Thyroid gland (tissue), 4 donors: ENCODE data around the gene GEMIN5. TPM values are rescaled to one million over a fixed set of nuclear protein-coding genes. Genes with fewer than 3 reads are reported as not detected.
"Not testable (repeated sequence)": the region's sequence is repeated elsewhere in the genome, so short reads cannot be mapped to it uniquely, and the experiment has no call there.

Experiments
- DNase-seq, 2 donors: peaks; one replicate each; pipeline ENCODE4 v3.0.0-alpha.2; 2019
- H3K27ac ChIP-seq, 3 donors: fragments of 200-600 bp; sonication (generic); 1 replicate in 2 of 3; 2 replicates in 1 of 3; pipeline ENCODE4 v1.5.1; 2016 to 2019; ENCODE audit warnings: mild to moderate bottlenecking in 1 of 3, moderate library complexity in 1 of 3
- H3K27me3 ChIP-seq: fragments of 200-600 bp; sonication (generic); one replicate; pipeline ENCODE4 v1.5.1; 2019
- H3K36me3 ChIP-seq, 2 donors: fragments of 200-600 bp; sonication (generic); one replicate each; pipeline ENCODE4 v1.5.1; 2016 to 2019
- H3K4me1 ChIP-seq, 2 donors: fragments of 200-600 bp; sonication (generic); one replicate each; pipeline ENCODE4 v1.5.1; 2017 to 2019
- H3K4me3 ChIP-seq, 3 donors: fragments of 200-600 bp; sonication (generic); replicated peaks in 1 of 3; 1 replicate in 2 of 3; 2 replicates in 1 of 3; pipeline ENCODE4 v1.5.1; 2016; ENCODE audit warnings: mild to moderate bottlenecking in 1 of 3
- H3K9me3 ChIP-seq: fragments of 200-600 bp; sonication (generic); one replicate; pipeline ENCODE4 v1.5.1; 2017
- POLR2A ChIP-seq, 2 donors: fragments of 450-650 bp; IDR thresholded peaks; one replicate each; pipeline ENCODE4 v1.6.1; 2017; ENCODE audit warnings: antibody characterized with exemption in 2 of 2, mild to moderate bottlenecking in 2 of 2, moderate library complexity in 1 of 2
- WGBS, 2 donors: methylation state at CpG; one replicate each; pipeline ENCODE4 v1.1.5; 2017; 5-methylcytosine and 5-hydroxymethylcytosine counted together
- intact Hi-C: fragments of 100-400 bp; cut with DNase I; formaldehyde crosslinking; loops from one replicate; pipeline ENCODE4 v1.15.1; 2023
- total RNA-seq, 4 donors: library from RNA; depleted of rRNA; stranded (reverse); fragments of >200 nt; gene quantifications; one replicate each; pipeline ENCODE4 v1.2.3, GENCODE V29; 2016
- TF ChIP-seq, protein P1 (sequence below), 6 experiments: fragments of 200-600 bp in 3 of 6; fragments of 450-650 bp in 3 of 6; sonication (generic) in 3 of 6; IDR thresholded peaks; one replicate each; pipeline ENCODE4 v1.5.1; 2016 to 2019; ENCODE audit warnings: antibody characterized with exemption in 6 of 6, mild to moderate bottlenecking in 2 of 6, inconsistent platforms in 1 of 6, moderate library complexity in 1 of 6

Gene GEMIN5
- total RNA-seq, 4 donors from 2014 or later, result 13.6 to 20.1 (median 15.3) TPM

DNA sequence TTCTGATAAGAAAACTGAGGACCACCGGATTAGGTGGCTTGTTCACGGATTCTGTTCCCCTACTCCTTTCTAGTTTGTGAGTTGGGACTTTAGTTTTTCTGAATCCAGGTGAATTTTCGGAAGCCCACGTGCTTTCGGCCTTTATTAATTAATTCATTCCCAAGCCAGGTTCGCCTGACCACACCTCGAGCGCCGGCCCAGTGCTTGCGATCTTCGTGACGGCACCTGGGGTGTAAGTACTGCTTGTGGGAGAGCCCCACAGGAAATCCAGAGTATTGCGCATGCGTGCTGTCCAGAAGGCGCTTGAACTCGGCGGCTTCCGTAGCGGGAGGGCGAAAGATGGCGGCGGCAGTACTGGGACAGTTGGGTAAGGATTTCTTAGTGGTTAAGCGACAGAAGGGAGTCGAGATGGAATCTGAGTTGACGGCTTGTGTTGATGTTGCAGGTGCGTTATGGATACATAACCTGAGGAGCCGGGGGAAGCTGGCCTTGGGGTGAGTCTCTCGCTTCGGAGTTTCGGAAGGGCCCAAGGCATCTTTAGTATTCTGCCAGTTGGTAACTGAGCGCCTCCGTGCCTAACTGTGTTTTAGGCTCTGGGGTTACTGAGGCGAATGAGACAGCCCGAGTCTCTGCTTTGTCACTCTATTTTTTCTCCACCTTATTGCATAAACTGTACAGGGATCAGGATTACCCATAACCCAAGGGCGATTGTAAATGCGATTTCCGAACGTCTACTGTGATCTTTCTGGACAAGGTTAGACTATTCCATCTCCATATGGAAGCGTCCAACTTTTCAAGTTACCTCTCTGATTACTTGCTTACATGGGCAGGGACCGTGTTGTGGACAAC, 3.0 kb upstream of the GEMIN5 start, which contains the start of gene MRPL22:
Gene MRPL22 (plus strand): TSS at position 302 of the 849 bp plus-strand sequence. CDS start 38 bp downstream, at position 340.
- intact Hi-C loops, result no loop called here
- Histone ChIP-seq H3K4me3 (peak within 1 kb of the TSS; percentile 22 to 54 (median 50)), H3K36me3 (no peaks in the 10 kb centered on the region), H3K27me3 (no peaks in the 10 kb centered on the region), H3K4me1 (peaks cover 19 to 28% of the 10 kb centered on the region in 2 donors), H3K9me3 (no peaks in the 10 kb centered on the region), H3K27ac (peak within 1 kb of the TSS; percentile 56 to 89 (median 72))
- peak; percentile 91 to 93 for DNase-seq
- WGBS, 2 donors, result 2 to 3% methylated on average over 40 of the region's 40 CpGs
- peak in 1 of 2 donors; percentile 65 for TF ChIP-seq POLR2A (IDR thresholded peaks at IDR 0.05)
- TF ChIP-seq, protein P1, sequence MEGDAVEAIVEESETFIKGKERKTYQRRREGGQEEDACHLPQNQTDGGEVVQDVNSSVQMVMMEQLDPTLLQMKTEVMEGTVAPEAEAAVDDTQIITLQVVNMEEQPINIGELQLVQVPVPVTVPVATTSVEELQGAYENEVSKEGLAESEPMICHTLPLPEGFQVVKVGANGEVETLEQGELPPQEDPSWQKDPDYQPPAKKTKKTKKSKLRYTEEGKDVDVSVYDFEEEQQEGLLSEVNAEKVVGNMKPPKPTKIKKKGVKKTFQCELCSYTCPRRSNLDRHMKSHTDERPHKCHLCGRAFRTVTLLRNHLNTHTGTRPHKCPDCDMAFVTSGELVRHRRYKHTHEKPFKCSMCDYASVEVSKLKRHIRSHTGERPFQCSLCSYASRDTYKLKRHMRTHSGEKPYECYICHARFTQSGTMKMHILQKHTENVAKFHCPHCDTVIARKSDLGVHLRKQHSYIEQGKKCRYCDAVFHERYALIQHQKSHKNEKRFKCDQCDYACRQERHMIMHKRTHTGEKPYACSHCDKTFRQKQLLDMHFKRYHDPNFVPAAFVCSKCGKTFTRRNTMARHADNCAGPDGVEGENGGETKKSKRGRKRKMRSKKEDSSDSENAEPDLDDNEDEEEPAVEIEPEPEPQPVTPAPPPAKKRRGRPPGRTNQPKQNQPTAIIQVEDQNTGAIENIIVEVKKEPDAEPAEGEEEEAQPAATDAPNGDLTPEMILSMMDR (IDR thresholded peaks at IDR 0.05), result peak in 3 of 6 experiments; percentile 3 to 29 (median 21)

DNA sequence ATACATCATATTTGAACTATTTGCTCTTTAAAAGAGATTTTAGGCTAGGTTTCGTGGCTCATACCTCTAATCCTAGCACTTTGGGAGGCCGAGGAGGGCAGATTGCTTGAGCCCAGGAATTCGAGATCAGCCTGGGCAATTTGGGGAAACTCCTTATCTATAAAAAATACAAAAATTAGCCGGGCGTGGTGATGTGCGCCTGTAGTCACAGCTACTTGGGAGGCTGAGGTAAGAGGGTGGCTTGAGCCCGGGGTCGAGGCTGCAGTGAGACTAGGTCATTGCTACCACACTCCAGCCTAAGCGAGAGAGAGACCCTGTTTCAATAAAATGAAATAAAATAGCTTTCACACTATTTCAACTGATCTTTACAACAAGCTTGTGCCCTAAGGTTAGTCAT, 2.4 kb upstream of the GEMIN5 start:
- intact Hi-C loops, result no loop called here
- TF ChIP-seq, protein P1 (IDR thresholded peaks at IDR 0.05), result no peak
- TF ChIP-seq POLR2A (IDR thresholded peaks at IDR 0.05), result no peak
- H3K36me3 ChIP-seq, result peaks cover 0 to under 1% of the 10 kb centered on the region in 2 donors
- DNase-seq, result no peak
- H3K27me3 ChIP-seq, result no peaks in the 10 kb centered on the region
- WGBS, 2 donors, result 87% methylated on average over 9 of the region's 9 CpGs
- H3K9me3 ChIP-seq, result no peaks in the 10 kb centered on the region
- peak overlapping the region; percentile 56 to 89 (median 72) for H3K27ac ChIP-seq
- peaks cover 19 to 28% of the 10 kb centered on the region in 2 donors for H3K4me1 ChIP-seq
- peak overlapping the region in 2 of 3 donors; percentile 22 to 54 for H3K4me3 ChIP-seq

DNA sequence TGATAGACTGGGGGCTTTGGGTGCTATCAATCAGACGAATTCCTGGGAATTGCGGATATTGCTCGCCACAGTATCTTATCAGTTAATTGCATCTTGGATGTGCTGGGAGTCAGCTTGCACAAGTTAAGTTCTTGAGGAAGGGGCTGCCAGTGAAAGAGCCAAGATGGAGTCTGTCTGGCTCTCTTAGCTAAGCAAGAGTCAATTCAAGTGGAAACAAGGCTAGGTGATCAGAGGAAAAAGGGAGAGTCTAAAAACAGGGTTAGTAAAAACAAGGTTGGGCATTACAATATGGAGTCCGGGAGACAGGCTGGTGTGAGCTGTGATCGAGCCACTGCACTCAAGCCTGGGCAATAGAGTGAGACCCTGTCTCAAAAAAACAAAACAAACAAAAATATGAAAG, 1.4 kb upstream of the GEMIN5 start:
- H3K4me3 ChIP-seq, H3K36me3 ChIP-seq, H3K9me3 ChIP-seq, intact Hi-C loops, H3K27me3 ChIP-seq, DNase-seq: not testable (repeated sequence)
- H3K27ac ChIP-seq, result peak overlapping the region in 1 of 3 donors; percentile 6
- WGBS, 2 donors, result 55 to 63% methylated on average over 5 of the region's 5 CpGs
- H3K4me1 ChIP-seq, result peaks cover 19 to 28% of the 10 kb centered on the region in 2 donors

DNA sequence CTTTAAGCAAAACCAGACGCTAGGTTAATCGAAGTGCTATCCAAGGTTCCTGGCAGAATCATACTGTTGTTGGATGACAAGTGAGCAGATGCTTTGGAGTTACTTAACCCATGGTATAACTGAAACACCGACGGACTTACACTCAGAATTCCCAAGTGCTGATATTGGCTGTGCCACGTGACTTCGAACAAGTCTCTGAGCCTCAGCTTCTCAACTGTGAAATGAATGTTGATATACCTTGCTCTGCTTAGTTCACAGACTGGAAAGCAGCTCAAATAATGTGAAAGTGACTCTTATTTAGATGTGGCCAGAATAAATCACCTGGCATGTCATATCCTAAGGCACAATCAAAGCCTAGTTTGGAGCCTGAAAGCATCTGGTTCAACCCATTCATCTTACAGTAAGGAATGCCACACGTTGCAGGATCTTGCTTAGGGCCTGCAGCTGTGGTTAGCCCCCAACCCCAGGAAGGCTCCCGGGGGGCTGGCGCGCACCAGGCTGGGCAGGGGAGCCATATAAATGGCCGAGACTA, 759 bp downstream of the GEMIN5 start:
- H3K4me3 ChIP-seq, result peak overlapping the region; percentile 19 to 75 (median 57)
- H3K27ac ChIP-seq, result peak overlapping the region in 1 of 3 donors; percentile 44
- 23 to 28% methylated on average over 11 of the region's 11 CpGs for WGBS, 2 donors
- TF ChIP-seq, protein P1 (IDR thresholded peaks at IDR 0.05), result no peak
- peaks cover 0 to 3% of the 10 kb centered on the region in 2 donors for H3K36me3 ChIP-seq
- intact Hi-C loops, result no loop called here
- H3K27me3 ChIP-seq, result no peaks in the 10 kb centered on the region
- H3K4me1 ChIP-seq, result peaks cover 15 to 27% of the 10 kb centered on the region in 2 donors
- no peak for DNase-seq
- no peaks in the 10 kb centered on the region for H3K9me3 ChIP-seq

DNA sequence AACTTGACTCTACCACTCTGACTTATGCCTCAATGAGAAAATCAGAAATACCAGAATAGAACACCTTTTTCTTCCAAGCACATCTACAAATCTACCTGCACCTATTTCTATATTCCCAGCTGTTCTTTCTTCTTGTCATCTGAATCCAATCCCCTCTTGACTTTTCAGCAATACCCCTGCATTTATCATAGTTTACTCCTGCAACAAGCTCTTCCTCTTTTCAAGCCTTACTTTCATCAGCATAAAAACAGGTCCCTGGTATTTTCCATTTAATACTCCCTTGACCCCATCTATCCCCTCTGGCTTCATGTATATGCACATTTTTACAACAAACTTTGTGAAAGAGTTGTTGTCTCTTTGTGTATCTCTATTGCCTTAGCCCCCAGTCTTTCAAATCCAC, 3.1 kb downstream of the GEMIN5 start:
- H3K4me3 ChIP-seq, result no peak overlapping the region
- H3K9me3 ChIP-seq, result no peaks in the 10 kb centered on the region
- H3K4me1 ChIP-seq, result peaks cover 4 to 17% of the 10 kb centered on the region in 2 donors
- TF ChIP-seq POLR2A (IDR thresholded peaks at IDR 0.05), result no peak
- TF ChIP-seq, protein P1 (IDR thresholded peaks at IDR 0.05), result no peak
- H3K36me3 ChIP-seq, result peaks cover 4 to 15% of the 10 kb centered on the region in 2 donors
- H3K27me3 ChIP-seq, result no peaks in the 10 kb centered on the region
- intact Hi-C loops, result no loop called here
- no peak for DNase-seq
- no peak overlapping the region for H3K27ac ChIP-seq
